IMR-90 (cell line): ENCODE data around the gene PQBP1. TPM values are rescaled to one million over a fixed set of nuclear protein-coding genes. Genes with fewer than 3 reads are reported as not detected.

Source experiments
- ATAC-seq: fragments of 200-7000 bp; cut with Tn5 transposase; 2 replicates; pipeline ENCODE4 v1.9.1; 2020; ENCODE audit warnings: low read depth, mild to moderate bottlenecking, moderate library complexity
- BruUV-seq: library from RNA; stranded (reverse); fragments of 400-500 nt; replicated peaks from 2 replicates; lab custom pipeline; 2021; lab: Mats Ljungman, UMichigan
- CTCF ChIA-PET: fragments of 300-600 bp; formaldehyde crosslinking; extraction: SDS; loops from one replicate; lab custom pipeline; 2021; ENCODE audit warnings: antibody characterized with exemption; lab: Yijun Ruan, JAX
- POLR2A ChIA-PET: fragments of 300-600 bp; sonication (Branson Sonifier 250); formaldehyde crosslinking; loops from one replicate; lab custom pipeline; 2022; ENCODE audit warnings: antibody characterized with exemption; ENCODE audit not compliant: unreplicated experiment; lab: Charles Lee
- DNase-seq: peaks from one replicate; pipeline ENCODE4 v3.0.0; 2013
- H2AFZ ChIP-seq: replicated peaks from 2 replicates; pipeline ENCODE3; 2013; ENCODE audit warnings: low read length, mild to moderate bottlenecking; ENCODE audit not compliant: poor library complexity
- H2AK5ac ChIP-seq: 2 replicates; pipeline ENCODE4 v1.6.1; 2013; ENCODE audit warnings: low read depth, low read length, inconsistent platforms
- H2AK9ac ChIP-seq: replicated peaks from 2 replicates; pipeline ENCODE3; 2013; ENCODE audit warnings: mild to moderate bottlenecking, low read depth, low read length, moderate library complexity; ENCODE audit not compliant: poor library complexity
- H2BK120ac ChIP-seq: 2 replicates; pipeline ENCODE4 v1.6.1; 2013; ENCODE audit warnings: low read depth, low read length, inconsistent platforms
- H2BK15ac ChIP-seq: 3 replicates; pipeline ENCODE4 v1.6.1; 2013; ENCODE audit warnings: low read depth, low read length, inconsistent platforms
- H2BK20ac ChIP-seq: 2 replicates; pipeline ENCODE4 v1.6.1; 2013; ENCODE audit warnings: low read depth, mild to moderate bottlenecking, inconsistent platforms, low read length, moderate library complexity
- H2BK5ac ChIP-seq: 2 replicates; pipeline ENCODE4 v1.6.1; 2013; ENCODE audit warnings: mild to moderate bottlenecking, low read depth, low read length, inconsistent platforms; ENCODE audit not compliant: poor library complexity, severe bottlenecking
- H3K14ac ChIP-seq: replicated peaks from 2 replicates; pipeline ENCODE4 v1.6.1; 2013; ENCODE audit warnings: low read depth, low read length, inconsistent platforms
- H3K18ac ChIP-seq: 2 replicates; pipeline ENCODE4 v1.6.1; 2013; ENCODE audit warnings: low read depth, low read length, control low read depth
- H3K23ac ChIP-seq: 2 replicates; pipeline ENCODE4 v1.6.1; 2013; ENCODE audit warnings: low read depth, low read length, inconsistent platforms
- H3K27ac ChIP-seq: 2 replicates; pipeline ENCODE4 v1.5.1; 2013; ENCODE audit warnings: mild to moderate bottlenecking, control low read depth, low read length; ENCODE audit not compliant: insufficient read depth
- H3K27me3 ChIP-seq: 2 replicates; pipeline ENCODE4 v1.6.1; 2013; ENCODE audit warnings: low read length; ENCODE audit not compliant: control insufficient read depth, insufficient read depth
- H3K36me3 ChIP-seq: 2 replicates; pipeline ENCODE4 v1.6.1; 2013; ENCODE audit warnings: low read length, mixed read lengths; ENCODE audit not compliant: control insufficient read depth, insufficient read depth
- H3K4ac ChIP-seq: 2 replicates; pipeline ENCODE4 v1.6.1; 2013; ENCODE audit warnings: low read depth, low read length, inconsistent platforms
- H3K4me1 ChIP-seq: 2 replicates; pipeline ENCODE4 v1.6.1; 2013; ENCODE audit warnings: low read length, mixed read lengths; ENCODE audit not compliant: control insufficient read depth, insufficient read depth
- H3K4me2 ChIP-seq: 2 replicates; pipeline ENCODE4 v1.6.1; 2013; ENCODE audit warnings: low read depth, mild to moderate bottlenecking, control low read depth, low read length, moderate library complexity
- H3K4me3 ChIP-seq: 2 replicates; pipeline ENCODE4 v1.5.1; 2013; ENCODE audit warnings: low read depth, mild to moderate bottlenecking, control low read depth, low read length, moderate library complexity; ENCODE audit not compliant: insufficient read depth
- H3K56ac ChIP-seq: 2 replicates; pipeline ENCODE4 v1.6.1; 2013; ENCODE audit warnings: low read length, inconsistent platforms; ENCODE audit not compliant: insufficient read depth; ENCODE audit errors: extremely low read depth
- H3K79me1 ChIP-seq, 2 experiments: 2 replicates each; pipeline ENCODE4 v1.6.1; 2013; ENCODE audit warnings: low read length in 2 of 2, inconsistent platforms in 1 of 2, low read depth in 1 of 2
- H3K9ac ChIP-seq: 2 replicates; pipeline ENCODE4 v1.6.1; 2013; ENCODE audit warnings: low read depth, low read length, control low read depth
- H3K9me1 ChIP-seq: 2 replicates; pipeline ENCODE4 v1.6.1; 2013; ENCODE audit warnings: low read length, inconsistent platforms; ENCODE audit not compliant: insufficient read depth
- H3K9me3 ChIP-seq: 2 replicates; pipeline ENCODE4 v1.6.1; 2013; ENCODE audit warnings: low read length; ENCODE audit not compliant: control insufficient read depth, insufficient read depth
- H4K20me1 ChIP-seq: 2 replicates; pipeline ENCODE4 v1.6.1; 2013; ENCODE audit warnings: low read length, inconsistent platforms; ENCODE audit not compliant: insufficient read depth
- H4K5ac ChIP-seq: 2 replicates; pipeline ENCODE4 v1.6.1; 2013; ENCODE audit warnings: mild to moderate bottlenecking, low read depth, low read length, control low read depth
- H4K8ac ChIP-seq, 2 experiments: 2 replicates each; pipeline ENCODE4 v1.6.1; 2013; ENCODE audit warnings: low read depth in 2 of 2, low read length in 2 of 2, control low read depth in 1 of 2, inconsistent platforms in 1 of 2
- H4K91ac ChIP-seq: 2 replicates; pipeline ENCODE4 v1.6.1; 2013; ENCODE audit warnings: low read depth, low read length, inconsistent platforms; ENCODE audit not compliant: insufficient read depth
- BHLHE40 ChIP-seq: fragments of 150-350 bp; IDR thresholded peaks from 2 replicates; pipeline ENCODE4 v1.6.1; 2016; ENCODE audit warnings: mild to moderate bottlenecking, low read depth, low read length
- CEBPB ChIP-seq: IDR thresholded peaks from 2 replicates; pipeline ENCODE4 v1.6.1; 2012; ENCODE audit warnings: low read depth, low read length, improper control_type of control experiment
- CHD1 ChIP-seq: IDR thresholded peaks from 2 replicates; pipeline ENCODE4 v1.6.1; 2012; ENCODE audit warnings: low read depth, low read length, improper control_type of control experiment
- CTCF ChIP-seq: conservative IDR thresholded peaks from 2 replicates; pipeline ENCODE4 v1.5.1; 2012; ENCODE audit warnings: mild to moderate bottlenecking, low read depth, low read length, improper control_type of control experiment
- ELK1 ChIP-seq: fragments of 150-350 bp; IDR thresholded peaks from 2 replicates; pipeline ENCODE4 v1.6.1; 2016; ENCODE audit warnings: low read depth, mild to moderate bottlenecking, low read length, moderate library complexity, borderline replicate concordance
- FOS ChIP-seq: fragments of 150-350 bp; IDR thresholded peaks from 2 replicates; pipeline ENCODE4 v1.6.1; 2016; ENCODE audit warnings: low read depth, low read length
- MAZ ChIP-seq: IDR thresholded peaks from 2 replicates; pipeline ENCODE4 v1.6.1; 2012; ENCODE audit warnings: low read depth, mild to moderate bottlenecking, low read length, improper control_type of control experiment, moderate library complexity, borderline replicate concordance
- NFE2L2 ChIP-seq: fragments of 150-350 bp; IDR thresholded peaks from 2 replicates; pipeline ENCODE4 v1.6.1; 2016; ENCODE audit warnings: low read depth, mild to moderate bottlenecking, low read length
- POLR2A ChIP-seq: IDR thresholded peaks from 2 replicates; pipeline ENCODE4 v1.6.1; 2012; ENCODE audit warnings: mild to moderate bottlenecking, low read depth, low read length
- RAD21 ChIP-seq: IDR thresholded peaks from 2 replicates; pipeline ENCODE4 v1.6.1; 2012; ENCODE audit warnings: low read length, improper control_type of control experiment
- RCOR1 ChIP-seq: IDR thresholded peaks from 2 replicates; pipeline ENCODE4 v1.6.1; 2012; ENCODE audit warnings: mild to moderate bottlenecking, low read length, improper control_type of control experiment; ENCODE audit not compliant: insufficient replicate concordance
- RFX5 ChIP-seq: IDR thresholded peaks from 2 replicates; pipeline ENCODE4 v1.8.0; 2012; ENCODE audit warnings: low read depth, mild to moderate bottlenecking, low read length, moderate library complexity
- SMC3 ChIP-seq: fragments of 150-350 bp; IDR thresholded peaks from 2 replicates; pipeline ENCODE4 v1.6.1; 2016; ENCODE audit warnings: low read depth, mild to moderate bottlenecking, antibody characterized with exemption, low read length, moderate library complexity
- WGBS, 2 experiments: methylation state at CpG; one replicate each; pipeline versions ENCODE4 v1.1.5 to v1.1.7; 2013; ENCODE audit warnings: missing lambda C conversion rate in 2 of 2; ENCODE audit not compliant: insufficient read length in 1 of 2; ENCODE audit errors: extremely low coverage in 2 of 2; 5-methylcytosine and 5-hydroxymethylcytosine counted together
- dilution Hi-C: fragments of 300-500 bp; cut with HindIII; formaldehyde crosslinking; loops from one replicate; pipeline ENCODE4 v1.14.3; 2018; ENCODE audit warnings: low sequenced_read_pairs; ENCODE audit not compliant: unreplicated experiment
- in situ Hi-C: fragments of 300-500 bp; cut with MboI; formaldehyde crosslinking; loops from 3 replicates; pipeline ENCODE4 v1.14.3; 2019; ENCODE audit warnings: low sequenced_read_pairs, inconsistent platforms, mixed read lengths
- intact Hi-C: fragments of 100-400 bp; cut with micrococcal nuclease; formaldehyde crosslinking; loops from 2 replicates; pipeline ENCODE4 v1.10.0; 2022
- polyA plus RNA-seq, 3 experiments: library from polyadenylated mRNA; depleted of rRNA; stranded (reverse); fragments of >200 nt; gene quantifications; 2 replicates each; pipeline ENCODE4 v1.2.3, GENCODE V29; 2012; ENCODE audit warnings: low replicate concordance in 1 of 3
- total RNA-seq: library from RNA; depleted of rRNA; stranded (reverse); fragments of >200 nt; gene quantifications from 2 replicates; pipeline ENCODE4 v1.2.3, GENCODE V29; 2012

PQBP1 gene
- total and polyA plus RNA-seq, 2 of the 4 experiments (the other 2 are of a cell fraction), result 96.4 to 120 TPM

GRCh38 chrX:48890296-48890925 is 7.3 kb upstream of the PQBP1 start:
- 55% methylated on average over 7 of the region's 15 CpGs; no CpG with 5 or more reads in 1 of the 2 experiments for WGBS, 2 experiments
- no peak overlapping the region for H2BK5ac ChIP-seq
- H2AFZ ChIP-seq, result peak overlapping the region; percentile 84
- H3K9me1 ChIP-seq, result 0 out of 2 replicates have a peak, but pooled peaks cover 7% of the 10 kb centered on the region
- peak overlapping the region; percentile 20; the same call in 1 of the 2 replicates for H3K9ac ChIP-seq
- H3K4ac ChIP-seq, result no peak overlapping the region
- CTCF ChIA-PET, result no interaction called here
- no peak overlapping the region for H4K91ac ChIP-seq
- no peak overlapping the region for H2BK15ac ChIP-seq
- DNase-seq, result no peak
- H4K8ac ChIP-seq, result peak overlapping the region; percentile 40 to 51; a peak in 1 of 4 replicates
- H3K23ac ChIP-seq, result no peak overlapping the region
- H2AK9ac ChIP-seq, result no peak overlapping the region
- H3K79me1 ChIP-seq, result peaks cover 0 to 4% of the 10 kb centered on the region in 2 experiments; a peak in 1 of 4 replicates
- H3K4me3 ChIP-seq, result peak overlapping the region; percentile 32
- no peaks in the 10 kb centered on the region for H3K27me3 ChIP-seq
- no peaks in the 10 kb centered on the region for H3K9me3 ChIP-seq
- no peaks in the 10 kb centered on the region for H3K4me1 ChIP-seq
- intact Hi-C loops, result no loop called here
- H3K36me3 ChIP-seq, result no peaks in the 10 kb centered on the region
- no peak for ATAC-seq
- H3K27ac ChIP-seq, result no peak overlapping the region
- dilution Hi-C loops, result no loop called here
- in situ Hi-C loops, result no loop called here
- H4K20me1 ChIP-seq, result no peaks in the 10 kb centered on the region
- no peak overlapping the region for H3K56ac ChIP-seq
- no peak overlapping the region for H3K18ac ChIP-seq
- no peak overlapping the region for H2BK120ac ChIP-seq
- H3K14ac ChIP-seq, result no peak overlapping the region
- no peak overlapping the region for H2BK20ac ChIP-seq
- TF ChIP-seq RAD21 (no peak), RCOR1 (no peak), BHLHE40 (no peak), CTCF (no peak), CEBPB (no peak), RFX5 (no peak), POLR2A (no peak), MAZ (no peak), CHD1 (no peak), FOS (no peak), NFE2L2 (no peak), SMC3 (no peak), ELK1 (no peak)
- peak overlapping the region; percentile 49; the same call in 1 of the 2 replicates for H4K5ac ChIP-seq
- BruUV-seq, result no TSS peak
- no peak overlapping the region for H2AK5ac ChIP-seq
- POLR2A ChIA-PET, result no interaction called here
- H3K4me2 ChIP-seq, result peak overlapping the region; percentile 65
